Ovary (tissue), 9 donors: Measurements from ENCODE around the gene QSOX2. TPM values are rescaled to one million over a fixed set of nuclear protein-coding genes. Genes with fewer than 3 reads are reported as not detected.

Experiments
- DNase-seq, 5 donors: peaks; one replicate each; pipeline ENCODE4 v3.0.0-alpha.2; 2019 to 2020
- H3K27ac ChIP-seq, 2 donors: fragments of 200-600 bp; one replicate each; pipeline versions ENCODE4 v1.5.1 to v1.8.0; 2019 to 2022
- H3K27me3 ChIP-seq: fragments of 200-600 bp; one replicate; pipeline ENCODE4 v1.8.0; 2022
- H3K36me3 ChIP-seq: fragments of 200-600 bp; sonication (generic); one replicate; pipeline ENCODE4 v1.5.1; 2019
- H3K4me1 ChIP-seq: one replicate; pipeline ENCODE4 v1.8.1; 2013; ENCODE audit warnings: mild to moderate bottlenecking, moderate library complexity; ENCODE audit not compliant: insufficient read depth
- H3K4me3 ChIP-seq: fragments of 200-600 bp; sonication (generic); one replicate; pipeline ENCODE4 v1.5.1; 2017
- H3K9me3 ChIP-seq, 2 donors: fragments of 200-600 bp in 1 of 2; sonication (generic) in 1 of 2; one replicate each; pipeline versions ENCODE4 v1.5.1 to v1.8.1; 2013 to 2019; ENCODE audit warnings: mild to moderate bottlenecking in 1 of 2, moderate library complexity in 1 of 2
- CTCF ChIP-seq, 3 donors: fragments of 450-650 bp in 2 of 3; fragments of 200-600 bp in 1 of 3; IDR thresholded peaks; one replicate each; pipeline versions ENCODE4 v1.5.1 to v1.8.0; 2016 to 2022; ENCODE audit warnings: antibody characterized with exemption in 3 of 3, mild to moderate bottlenecking in 1 of 3
- EP300 ChIP-seq: sonication (generic); formaldehyde crosslinking; IDR thresholded peaks from one replicate; pipeline ENCODE4 v1.6.1; 2017; ENCODE audit warnings: antibody characterized with exemption
- POLR2A ChIP-seq: fragments of 450-650 bp; IDR thresholded peaks from one replicate; pipeline ENCODE4 v1.6.1; 2017; ENCODE audit warnings: antibody characterized with exemption, mild to moderate bottlenecking, moderate library complexity
- WGBS, 3 donors: extraction: QIAGEN DNeasy Blood & Tissue Kit in 1 of 3; methylation state at CpG; one replicate each; pipeline versions ENCODE4 v1.1.5 to v1.1.7; 2013 to 2017; 5-methylcytosine and 5-hydroxymethylcytosine counted together
- intact Hi-C, 4 donors: fragments of 100-400 bp; cut with DNase I; formaldehyde crosslinking; loops; one replicate each; pipeline versions ENCODE4 v1.11.0 to v1.15.1; 2022 to 2023
- polyA plus RNA-seq, 2 donors: library from polyadenylated mRNA; stranded (reverse); fragments of 200-250 nt in 1 of 2; fragments of 350-450 nt in 1 of 2; fragmentation: Illumina TruSeq in 1 of 2; extraction: RNeasy Lipid Tissue Mini Kit (QIAGEN cat#74804) in 1 of 2; gene quantifications; one replicate each; pipeline ENCODE4 v1.2.3, GENCODE V29; 2013 to 2014
- total RNA-seq, 7 donors: library from RNA; depleted of rRNA in 2 of 7; stranded (reverse); fragments of >200 nt in 2 of 7; fragmentation: NEBNext Ultra II Directional in 3 of 7; extraction: Animal tissue kit (Norgen Biotek cat#: 25700) in 3 of 7; gene quantifications; one replicate each; pipeline versions ENCODE4 v1.1.0 to v1.2.4, GENCODE V29; 2016 to 2023
- donor health status: DM: no; HTN: no; CAD: no; lungs with moderate emphysema.
- donor health status: DM: no; HTN: no; CAD: no.
- donor health status: Bipolar disorder and iron deficiency.
- donor health status: DM: yes; HTN: yes; CAD: no.
- donor health status: DM: no; HTN: no; CAD: no.
- donor health status: DM: yes; HTN: yes; CAD: no.

The QSOX2 gene
- total and polyA plus RNA-seq, 9 donors, result 5.6 to 14.3 (median 7.8) TPM

- DNase-seq, result no peak
- H3K27me3 ChIP-seq, result no peaks in the 10 kb centered on the region
- no peaks in the 10 kb centered on the region for H3K36me3 ChIP-seq
- no peaks in the 10 kb centered on the region for H3K4me1 ChIP-seq
- H3K27ac ChIP-seq, result no peak overlapping the region
- H3K9me3 ChIP-seq, result no peaks in the 10 kb centered on the region
- intact Hi-C loops, result loop anchor here in 2 of 4 donors (5.0 kb wide), 2 partner anchors 149 to 319 kb away; no protein-coding TSS in a partner anchor
- H3K4me3 ChIP-seq, result no peak overlapping the region
- TF ChIP-seq EP300 (no peak), POLR2A (no peak), CTCF (IDR thresholded peaks at IDR 0.05) (no peak)
- 67 to 72% (median 68%) methylated on average over 10 to 11 of the region's 11 CpGs for WGBS, 3 donors
Observed at GRCh38 chr9:136276716-136277115, 31.1 kb upstream of the QSOX2 start.

GRCh38 chr9:136275655-136276429 is 30.2 kb upstream of the QSOX2 start:
- H3K27me3 ChIP-seq, result no peaks in the 10 kb centered on the region
- no peak for TF ChIP-seq CTCF (IDR thresholded peaks at IDR 0.05)
- TF ChIP-seq POLR2A, result no peak
- TF ChIP-seq EP300, result no peak
- no peaks in the 10 kb centered on the region for H3K36me3 ChIP-seq
- H3K27ac ChIP-seq, result no peak overlapping the region
- no peaks in the 10 kb centered on the region for H3K4me1 ChIP-seq
- DNase-seq, result no peak
- no peaks in the 10 kb centered on the region for H3K9me3 ChIP-seq
- intact Hi-C loops, result loop anchor here in 2 of 4 donors (5.0 kb wide), 2 partner anchors 149 to 319 kb away; no protein-coding TSS in a partner anchor
- no peak overlapping the region for H3K4me3 ChIP-seq
- 41 to 43% (median 41%) methylated on average over 21 of the region's 21 CpGs for WGBS, 3 donors

GRCh38 chr9:136274786-136275654 is 29.4 kb upstream of the QSOX2 start:
- no peak overlapping the region for H3K27ac ChIP-seq
- no peaks in the 10 kb centered on the region for H3K27me3 ChIP-seq
- no peaks in the 10 kb centered on the region for H3K36me3 ChIP-seq
- H3K4me1 ChIP-seq, result no peaks in the 10 kb centered on the region
- TF ChIP-seq CTCF (IDR thresholded peaks at IDR 0.05), result no peak
- no peak for TF ChIP-seq EP300
- no peak for TF ChIP-seq POLR2A
- 31 to 35% (median 33%) methylated on average over 28 of the region's 28 CpGs for WGBS, 3 donors
- intact Hi-C loops, result loop anchor here in 2 of 4 donors (5.0 kb wide), 2 partner anchors 148 to 318 kb away; no protein-coding TSS in a partner anchor
- no peak for DNase-seq
- H3K4me3 ChIP-seq, result no peak overlapping the region
- H3K9me3 ChIP-seq, result no peaks in the 10 kb centered on the region

- H3K4me1 ChIP-seq, result no peaks in the 10 kb centered on the region
- no peaks in the 10 kb centered on the region for H3K27me3 ChIP-seq
- TF ChIP-seq EP300 (no peak), POLR2A (no peak), CTCF (IDR thresholded peaks at IDR 0.05) (no peak)
- H3K36me3 ChIP-seq, result no peaks in the 10 kb centered on the region
- no peak overlapping the region for H3K4me3 ChIP-seq
- WGBS, 3 donors, result 81 to 84% (median 82%) methylated on average over 15 to 28 of the region's 28 CpGs
- DNase-seq, result no peak
- H3K27ac ChIP-seq, result no peak overlapping the region
- H3K9me3 ChIP-seq, result no peaks in the 10 kb centered on the region
- intact Hi-C loops, result no loop called here
Observed at GRCh38 chr9:136273921-136274785, 28.5 kb upstream of the QSOX2 start.
